GM18507 (cell line): ENCODE results near the gene EFCAB12.
"Not testable (repeated sequence)": the region's sequence is repeated elsewhere in the genome, so short reads cannot be mapped to it uniquely, and the experiment has no call there.

ENCODE experiments used
- DNase-seq: peaks from one replicate; pipeline ENCODE4 v3.0.0; 2011; ENCODE audit warnings: low read depth; ENCODE audit not compliant: insufficient read length; ENCODE audit errors: extremely low spot score
- FAIRE-seq: peaks from 2 replicates; lab custom pipeline; 2011; peaks lifted over from hg19 to GRCh38; lab: Jason Lieb, UNC

EFCAB12 gene

GRCh38 chr3:129378949-129379348 lies 49.5 kb downstream of the EFCAB12 start:
- DNase-seq (no peak), FAIRE-seq (no peak)

- no peak for FAIRE-seq
- no peak for DNase-seq
Measured at GRCh38 chr3:129377615-129378014, 50.8 kb downstream of the EFCAB12 start.

DNA sequence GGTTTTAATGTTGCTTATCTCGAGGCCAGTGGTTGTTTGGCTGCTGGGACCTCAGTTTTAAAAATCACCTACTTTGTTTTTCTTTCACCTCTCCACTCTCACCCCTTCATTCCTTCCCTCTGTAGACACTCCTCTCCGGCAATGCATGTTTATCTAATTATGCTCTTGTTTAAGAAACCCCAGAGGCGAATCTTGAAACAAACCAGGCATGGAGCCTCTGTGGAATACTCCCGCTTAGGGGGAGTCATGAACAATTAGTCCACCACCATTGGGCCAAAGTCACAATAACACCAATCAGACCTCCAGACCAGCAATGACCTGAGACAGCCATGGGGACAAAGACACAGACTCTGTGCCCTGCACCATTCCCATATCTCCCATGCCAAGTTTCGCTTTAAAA lies 53.3 kb downstream of the EFCAB12 start:
- DNase-seq (no peak), FAIRE-seq (no peak)

GRCh38 chr3:129371041-129371826 lies 57.2 kb downstream of the EFCAB12 start:
- FAIRE-seq (no peak), DNase-seq (no peak)

GRCh38 chr3:129370248-129370964 lies 58.0 kb downstream of the EFCAB12 start:
- DNase-seq = no peak
- no peak for FAIRE-seq

GRCh38 chr3:129369711-129370110 lies 58.7 kb downstream of the EFCAB12 start:
- no peak for FAIRE-seq
- no peak for DNase-seq

DNA sequence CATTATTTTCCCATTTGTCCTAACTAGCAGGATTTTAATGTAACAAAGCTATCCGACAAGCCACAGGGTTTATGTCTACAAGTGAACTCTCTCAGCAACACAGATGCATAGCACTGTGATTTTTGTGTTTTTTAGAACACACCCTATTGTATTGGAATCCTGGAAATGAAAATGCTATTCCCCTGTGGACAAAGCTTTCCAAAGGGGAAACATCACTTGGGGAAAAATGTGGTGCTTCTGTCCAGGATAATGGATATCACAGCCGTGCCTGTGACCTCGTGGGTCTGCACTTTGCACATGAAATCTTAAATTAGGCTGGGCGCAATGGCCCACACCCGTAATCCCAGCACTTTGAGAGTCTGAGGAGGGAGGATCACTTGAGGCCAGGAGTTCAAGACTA lies 60.6 kb downstream of the EFCAB12 start:
- no peak for FAIRE-seq

DNA sequence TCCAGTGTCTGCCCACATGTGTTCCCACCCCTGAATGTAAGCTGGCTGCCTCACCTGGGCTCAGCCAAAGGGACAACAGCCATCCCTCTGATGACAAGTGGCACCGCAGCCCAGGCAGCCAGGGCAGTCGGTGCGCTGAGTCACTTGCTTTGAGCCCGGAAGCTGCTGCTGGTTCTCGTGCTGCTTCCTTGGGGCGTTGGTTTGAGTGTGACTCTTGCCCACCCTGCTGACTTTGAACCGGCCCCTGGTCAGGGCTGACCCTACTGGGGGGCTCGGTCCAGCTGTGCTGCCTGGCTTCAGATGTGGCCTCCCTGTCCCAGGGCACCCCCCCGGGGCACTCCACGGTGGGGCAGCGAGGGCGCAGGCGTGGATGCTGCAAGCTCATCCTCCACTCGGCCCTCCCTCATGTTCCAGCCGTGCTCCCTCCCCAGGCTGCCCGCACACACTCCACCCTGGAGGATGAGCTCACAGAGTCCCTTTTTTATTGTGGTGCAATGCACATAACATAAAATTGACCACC lies 62.1 kb downstream of the EFCAB12 start:
- DNase-seq (no peak), FAIRE-seq (no peak)

More for the DNA sequence above, 60.6 kb downstream of the EFCAB12 start:
- no peak for DNase-seq

DNA sequence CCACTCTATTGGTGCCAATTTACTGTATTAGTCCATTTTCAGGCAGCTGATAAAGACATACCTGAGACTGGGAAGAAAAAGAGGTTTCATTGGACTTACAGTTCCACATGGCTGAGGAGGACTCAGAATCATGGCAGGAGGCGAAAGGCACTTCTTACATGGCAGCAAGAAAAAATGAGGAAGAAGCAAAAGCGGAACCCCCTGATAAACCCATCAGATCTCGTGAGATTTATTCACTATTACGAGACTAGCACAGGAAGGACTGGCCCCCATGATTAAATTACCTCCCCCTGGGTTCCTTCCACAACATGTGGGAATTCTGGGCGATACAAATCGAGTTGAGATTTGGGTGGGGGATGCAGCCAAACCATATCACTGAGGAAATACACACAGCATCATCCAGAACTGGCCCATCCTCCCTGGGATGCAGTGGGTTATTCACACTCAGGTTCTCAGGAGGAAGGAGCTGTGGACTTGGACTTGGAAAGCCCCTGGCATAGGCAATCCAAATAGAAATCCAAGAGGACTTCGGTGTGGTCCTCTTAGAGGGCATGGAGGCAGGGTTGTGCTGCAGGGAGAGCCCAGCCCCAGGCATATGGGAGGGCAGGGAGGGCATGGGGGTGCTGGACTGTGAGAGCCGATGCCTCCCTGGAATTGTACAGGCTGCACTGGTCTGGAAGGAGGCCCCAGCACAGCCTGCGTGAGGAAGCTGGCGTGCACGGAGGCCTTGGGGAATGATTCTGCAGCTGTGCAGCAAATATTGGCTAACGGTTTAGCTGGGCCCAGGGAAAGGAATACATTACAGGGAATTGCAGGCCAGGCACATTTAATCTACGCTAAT lies 62.9 kb downstream of the EFCAB12 start:
- no peak for FAIRE-seq
- DNase-seq = no peak

GRCh38 chr3:129364811-129365210 lies 63.6 kb downstream of the EFCAB12 start:
- not testable (repeated sequence) for FAIRE-seq, DNase-seq

DNA sequence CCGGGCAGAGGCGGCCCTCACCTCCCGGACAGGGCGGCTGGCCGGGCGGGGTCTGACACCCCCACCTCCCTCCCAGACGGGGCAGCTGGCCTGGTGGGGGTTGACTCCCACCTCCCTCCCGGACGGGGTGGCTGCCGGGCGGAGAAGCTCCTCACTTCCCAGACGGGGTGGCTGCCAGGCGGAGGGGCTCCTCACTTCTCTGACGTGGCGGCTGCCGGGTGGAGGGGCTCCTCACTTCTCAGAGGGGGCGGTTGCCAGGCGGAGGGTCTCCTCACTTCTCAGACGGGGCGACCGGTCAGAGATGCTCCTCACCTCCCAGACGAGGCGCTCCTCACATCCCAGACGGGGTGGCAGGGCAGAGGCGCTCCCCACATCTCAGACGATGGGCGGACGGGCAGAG lies 65.1 kb downstream of the EFCAB12 start:
- not testable (repeated sequence) for FAIRE-seq, DNase-seq

DNA sequence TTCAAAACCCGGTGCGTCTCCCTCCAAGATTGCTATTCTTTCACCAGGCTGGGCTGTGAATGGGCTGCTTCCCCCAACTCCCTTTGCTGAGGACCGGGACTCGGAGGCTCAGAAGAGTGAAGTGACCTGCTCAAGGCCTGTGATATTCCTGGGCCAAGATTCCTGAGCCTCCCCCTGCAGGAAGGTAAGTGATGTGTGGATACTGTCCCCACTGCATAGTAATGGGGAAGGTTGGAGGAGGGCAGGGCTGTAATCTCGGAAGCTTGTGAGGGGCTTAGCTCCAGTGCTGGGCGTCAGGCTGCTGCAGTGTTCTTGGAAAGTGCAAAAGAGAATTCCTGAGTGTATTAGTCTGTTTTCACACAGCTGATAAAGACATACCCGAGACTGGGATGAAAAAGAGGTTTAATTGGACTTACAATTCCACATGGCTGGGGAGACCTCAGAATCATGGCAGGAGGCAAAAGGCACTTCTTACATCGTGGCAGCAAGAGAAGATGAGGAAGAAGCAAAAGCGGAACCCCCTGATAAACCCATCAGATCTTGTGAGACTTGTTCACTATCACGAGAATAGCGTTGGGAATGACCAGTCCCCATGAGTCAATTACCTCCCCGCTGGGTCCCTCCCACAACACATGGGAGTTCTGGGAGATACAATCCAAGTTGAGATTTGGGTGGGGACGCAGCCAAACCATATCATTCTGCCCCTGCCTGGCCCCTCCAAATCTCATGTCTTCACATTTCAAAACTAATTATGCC lies 67.6 kb downstream of the EFCAB12 start:
- DNase-seq (no peak), FAIRE-seq (no peak)

DNA sequence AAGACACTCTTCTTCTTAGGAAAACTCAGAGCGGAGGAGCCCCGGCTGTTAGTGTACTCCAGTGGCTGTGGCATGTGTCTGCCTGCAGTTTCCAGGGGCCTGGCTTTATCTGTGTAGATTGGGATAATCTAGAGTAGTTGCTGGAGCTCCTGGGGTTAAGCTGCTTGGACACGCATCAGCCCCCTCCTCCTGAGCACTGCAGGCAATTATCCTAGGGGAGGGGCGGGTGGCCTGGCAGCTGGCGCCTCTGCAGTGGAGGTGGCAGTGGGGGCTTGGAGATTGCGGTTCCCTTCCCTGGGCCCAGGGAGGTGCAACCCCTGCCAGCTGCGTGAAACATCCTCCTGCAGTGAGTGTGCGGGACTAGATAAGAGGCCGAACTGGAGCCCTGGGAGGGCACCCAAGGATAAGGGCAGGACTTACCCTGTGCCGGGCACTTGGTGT lies 68.2 kb downstream of the EFCAB12 start:
- no peak for DNase-seq

DNA sequence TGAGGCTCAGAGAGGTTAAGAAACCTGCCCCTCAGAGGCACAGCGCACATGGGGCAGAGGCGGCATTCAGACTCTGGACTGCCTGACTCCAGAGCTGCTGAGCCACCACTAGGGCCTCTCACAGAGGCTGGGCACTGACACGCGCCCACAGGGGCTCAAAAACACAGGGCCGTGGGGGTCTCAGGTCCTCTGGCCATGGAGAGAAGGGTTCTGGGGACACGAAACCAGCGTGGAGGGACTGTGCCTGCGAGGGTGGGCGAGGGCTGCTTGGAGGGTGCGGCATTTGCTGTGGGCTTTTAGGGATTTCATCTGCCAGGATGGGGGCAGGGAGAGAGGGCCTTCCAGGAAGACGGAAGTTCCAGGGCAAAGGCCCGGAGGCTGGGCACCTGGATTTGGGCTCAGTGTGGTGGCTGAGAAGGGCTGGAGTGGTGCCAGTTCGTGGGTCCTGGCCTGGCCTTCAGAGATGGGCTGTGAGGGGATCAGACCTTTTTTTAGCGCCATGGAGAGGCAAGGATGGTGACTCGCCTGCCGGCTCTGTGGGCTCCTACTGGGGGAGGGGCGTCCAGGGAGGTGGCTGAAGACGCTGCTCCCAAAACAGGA lies 69.6 kb downstream of the EFCAB12 start:
- no peak for FAIRE-seq

More for the DNA sequence above, 68.2 kb downstream of the EFCAB12 start:
- FAIRE-seq = no peak

DNA sequence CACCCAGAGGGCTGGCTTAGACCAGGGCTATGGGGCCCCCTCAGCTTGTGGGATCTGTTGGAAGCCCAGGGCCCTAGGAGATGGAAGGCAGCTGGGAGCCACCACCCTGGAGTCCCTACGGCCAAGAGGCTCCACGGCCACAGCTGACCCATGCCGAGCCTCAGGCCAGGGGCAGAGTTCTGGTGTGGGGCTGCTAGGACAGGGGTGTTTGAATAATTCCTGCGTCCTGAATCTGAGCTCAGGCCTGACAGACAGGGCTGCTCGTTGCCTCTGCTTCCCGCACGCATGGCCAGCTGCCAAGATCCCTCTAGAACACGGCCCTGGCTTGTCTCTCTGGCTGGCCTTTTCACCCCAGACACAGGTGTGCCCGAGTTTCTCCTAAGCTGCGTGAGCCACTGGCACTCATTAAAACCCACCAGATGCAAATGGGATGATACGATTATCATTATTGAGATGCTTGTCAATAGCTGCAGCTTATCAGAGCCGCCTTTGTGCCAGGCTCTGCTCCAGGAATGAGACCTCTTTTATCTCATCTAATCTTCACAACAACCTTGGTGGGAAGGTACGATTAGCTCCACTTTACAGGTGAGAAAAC lies 70.2 kb downstream of the EFCAB12 start:
- DNase-seq = no peak
- no peak for FAIRE-seq

More for the DNA sequence above, 69.6 kb downstream of the EFCAB12 start:
- no peak for DNase-seq

DNA sequence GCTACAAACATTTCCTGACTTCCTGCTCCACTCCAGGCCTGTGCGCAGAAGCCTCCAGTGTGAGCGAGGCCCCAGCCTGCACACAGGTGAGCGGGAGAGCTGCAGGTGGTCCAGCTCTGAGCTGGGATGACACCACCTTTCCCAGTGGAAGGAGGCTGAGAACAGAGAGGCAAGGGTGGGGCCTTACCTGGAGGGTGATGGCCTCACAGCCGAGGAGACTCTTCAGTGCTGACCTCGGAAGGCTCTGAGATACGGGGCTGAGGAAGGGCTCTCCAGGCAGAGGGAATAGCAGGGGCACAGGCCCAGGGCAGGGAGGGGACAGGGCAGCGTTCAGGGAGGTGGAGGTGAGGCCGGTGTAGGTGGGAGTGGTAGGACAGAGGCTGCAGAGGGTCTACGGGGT lies 70.8 kb downstream of the EFCAB12 start:
- no peak for DNase-seq
- FAIRE-seq = no peak

GRCh38 chr3:129356756-129357425 lies 71.5 kb downstream of the EFCAB12 start:
- no peak for DNase-seq
- no peak for FAIRE-seq

- DNase-seq (no peak), FAIRE-seq (no peak)
Measured at GRCh38 chr3:129353589-129353941, 74.9 kb downstream of the EFCAB12 start.
